ENCODE data around the gene GM2A.

DNA sequence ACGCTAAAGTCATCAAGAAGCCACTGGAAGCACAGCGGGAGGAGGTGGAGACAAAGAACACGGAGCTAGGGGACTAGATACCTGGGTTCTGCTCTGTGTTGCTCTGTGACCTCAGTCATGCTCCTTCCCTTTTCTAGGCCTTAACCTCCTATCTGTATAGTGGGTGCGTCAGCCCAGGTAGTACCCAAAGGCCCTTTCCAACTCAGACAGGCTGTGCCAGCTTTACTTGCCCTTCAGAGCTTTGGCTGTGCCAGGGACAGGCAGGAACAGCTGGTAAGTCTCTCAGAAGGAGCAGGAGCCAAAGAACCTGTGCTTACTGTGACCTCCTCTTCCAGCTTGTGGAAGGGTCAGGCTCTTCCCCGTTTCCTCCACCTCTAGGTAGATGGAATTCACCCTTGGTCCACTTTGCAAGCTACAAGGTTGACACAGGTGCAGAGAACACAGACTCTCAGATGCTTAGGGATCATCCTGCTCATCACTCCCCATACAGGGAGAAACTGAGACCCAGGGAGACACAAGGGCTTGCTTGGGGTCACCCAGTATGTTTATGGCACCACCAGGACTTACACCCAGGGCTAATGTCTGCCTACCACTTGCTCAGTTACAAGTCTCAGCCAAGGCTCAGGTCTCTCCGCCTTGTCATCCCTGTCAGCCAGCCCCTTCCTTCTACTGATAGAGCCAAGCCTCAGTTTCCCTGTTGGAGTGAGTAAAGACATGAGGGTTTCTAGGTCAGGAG is 30.8 kb upstream of the GM2A start:
- TF ChIP-seq GATA2 (IDR thresholded peaks at IDR 0.05; ENCODE audit: low read depth, low read length) (no peak), GATA3 (IDR thresholded peaks at IDR 0.05; ENCODE audit: low read depth, low read length) (no peak)
